Lung (tissue), 12 donors: ENCODE results near the gene FAM222B. TPM values are rescaled to one million over a fixed set of nuclear protein-coding genes. Genes with fewer than 3 reads are reported as not detected.
"Not testable (repeated sequence)": the region's sequence is repeated elsewhere in the genome, so short reads cannot be mapped to it uniquely, and the experiment has no call there.

Experiments used
- ATAC-seq: fragments of 200-7000 bp; cut with Tn5 transposase; one replicate; pipeline ENCODE4 v1.9.1; 2020; ENCODE audit warnings: moderate number of reproducible peaks; ENCODE audit not compliant: insufficient read depth, low FRiP score
- DNase-seq, 3 donors: peaks; one replicate each; pipeline ENCODE4 v3.0.0-alpha.2; 2013 to 2017
- H3K27ac ChIP-seq, 2 donors: one replicate each; pipeline ENCODE4 v1.5.1; 2013; ENCODE audit warnings: mild to moderate bottlenecking in 2 of 2, moderate library complexity in 2 of 2, control low read depth in 1 of 2, inconsistent platforms in 1 of 2, low read depth in 1 of 2, low read length in 1 of 2
- H3K27me3 ChIP-seq, 3 donors: one replicate each; pipeline ENCODE4 v1.5.1; 2013; ENCODE audit warnings: low read length in 2 of 3; ENCODE audit not compliant: control insufficient read depth in 3 of 3, insufficient read depth in 3 of 3
- H3K36me3 ChIP-seq, 4 donors: one replicate each; pipeline ENCODE4 v1.5.1; 2013; ENCODE audit warnings: low read length in 4 of 4, mild to moderate bottlenecking in 1 of 4, moderate library complexity in 1 of 4; ENCODE audit not compliant: control insufficient read depth in 4 of 4, insufficient read depth in 4 of 4
- H3K4me1 ChIP-seq, 5 donors: one replicate each; pipeline ENCODE4 v1.5.1; 2013; ENCODE audit warnings: low read length in 5 of 5, mild to moderate bottlenecking in 2 of 5, moderate library complexity in 1 of 5; ENCODE audit not compliant: control insufficient read depth in 5 of 5, insufficient read depth in 5 of 5
- H3K4me3 ChIP-seq: one replicate; pipeline ENCODE4 v1.5.1; 2013; ENCODE audit warnings: mild to moderate bottlenecking, control low read depth, moderate library complexity
- H3K9ac ChIP-seq, 2 donors: one replicate each; pipeline ENCODE4 v1.5.1; 2013; ENCODE audit warnings: low read length in 2 of 2, control low read depth in 1 of 2; ENCODE audit not compliant: insufficient read depth in 1 of 2
- H3K9me3 ChIP-seq, 4 donors: one replicate each; pipeline ENCODE4 v1.5.1; 2013; ENCODE audit warnings: low read length in 3 of 4, mild to moderate bottlenecking in 1 of 4, moderate library complexity in 1 of 4; ENCODE audit not compliant: control insufficient read depth in 4 of 4, insufficient read depth in 3 of 4
- WGBS, 2 donors: extraction: QIAGEN DNeasy Blood & Tissue Kit; methylation state at CpG; one replicate each; pipeline ENCODE4 v1.1.7; 2013; 5-methylcytosine and 5-hydroxymethylcytosine counted together
- polyA plus RNA-seq, 2 donors: library from polyadenylated mRNA; stranded (reverse); fragments of 200-250 nt; gene quantifications; one replicate each; pipeline ENCODE4 v1.2.1, GENCODE V29; 2013
- total RNA-seq, 2 donors: library from RNA; depleted of rRNA in 1 of 2; stranded (reverse); fragments of >200 nt in 1 of 2; gene quantifications; one replicate each; pipeline ENCODE4 v1.2.1, GENCODE V29; 2014 to 2021
- TF ChIP-seq, protein P1 (sequence below): IDR thresholded peaks from 2 replicates; pipeline ENCODE4 v1.5.1; 2012; ENCODE audit warnings: mild to moderate bottlenecking; ENCODE audit errors: control extremely low read depth, extremely low read depth
- donor health status: control.
- donor health status: control.
- donor health status: Bipolar disorder and iron deficiency.
- donor health status: healthy.
- donor health status: DM: yes; HTN: yes; CAD: no.

The FAM222B gene
- total and polyA plus RNA-seq, 4 donors, result 8.3 to 17.7 (median 9.2) TPM

DNA sequence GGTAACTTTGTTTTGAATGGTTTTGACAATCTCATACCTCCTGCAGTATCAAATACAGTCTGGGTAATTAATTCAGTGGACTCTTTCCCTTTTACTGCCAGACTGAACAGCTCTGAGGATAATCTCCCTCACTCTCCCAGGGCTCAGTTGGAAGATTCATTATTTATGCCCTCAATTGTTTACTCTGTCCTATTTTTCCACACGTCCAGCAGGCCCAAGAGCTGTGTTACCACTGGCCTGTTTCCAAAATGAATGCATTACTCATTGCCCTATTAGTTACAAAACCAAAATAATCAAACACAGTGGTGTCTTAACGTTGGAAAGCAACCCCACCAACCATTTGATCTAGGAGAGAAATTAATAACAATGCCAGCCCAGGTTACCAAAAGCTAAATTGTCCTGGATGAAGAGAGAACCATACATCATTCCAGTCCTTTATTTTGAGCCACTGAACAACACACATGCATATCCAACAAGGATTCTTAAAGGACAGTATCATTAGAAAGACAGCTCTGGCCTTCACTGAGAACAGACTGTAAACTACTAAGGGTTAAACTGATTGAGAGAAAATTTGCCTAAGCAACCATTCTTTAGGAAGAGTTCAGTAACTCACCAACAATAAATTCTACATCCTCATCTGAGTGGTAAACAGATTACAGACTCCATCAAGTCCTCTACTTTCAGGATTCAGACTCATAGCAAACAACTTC lies 34.5 kb downstream of the FAM222B start:
- H3K27me3 ChIP-seq, result no peaks in the 10 kb centered on the region
- DNase-seq, result peak; percentile 20 to 66 (median 66)
- TF ChIP-seq, protein P1, sequence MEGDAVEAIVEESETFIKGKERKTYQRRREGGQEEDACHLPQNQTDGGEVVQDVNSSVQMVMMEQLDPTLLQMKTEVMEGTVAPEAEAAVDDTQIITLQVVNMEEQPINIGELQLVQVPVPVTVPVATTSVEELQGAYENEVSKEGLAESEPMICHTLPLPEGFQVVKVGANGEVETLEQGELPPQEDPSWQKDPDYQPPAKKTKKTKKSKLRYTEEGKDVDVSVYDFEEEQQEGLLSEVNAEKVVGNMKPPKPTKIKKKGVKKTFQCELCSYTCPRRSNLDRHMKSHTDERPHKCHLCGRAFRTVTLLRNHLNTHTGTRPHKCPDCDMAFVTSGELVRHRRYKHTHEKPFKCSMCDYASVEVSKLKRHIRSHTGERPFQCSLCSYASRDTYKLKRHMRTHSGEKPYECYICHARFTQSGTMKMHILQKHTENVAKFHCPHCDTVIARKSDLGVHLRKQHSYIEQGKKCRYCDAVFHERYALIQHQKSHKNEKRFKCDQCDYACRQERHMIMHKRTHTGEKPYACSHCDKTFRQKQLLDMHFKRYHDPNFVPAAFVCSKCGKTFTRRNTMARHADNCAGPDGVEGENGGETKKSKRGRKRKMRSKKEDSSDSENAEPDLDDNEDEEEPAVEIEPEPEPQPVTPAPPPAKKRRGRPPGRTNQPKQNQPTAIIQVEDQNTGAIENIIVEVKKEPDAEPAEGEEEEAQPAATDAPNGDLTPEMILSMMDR, result no peak
- WGBS, 2 donors, result 14 to 41% methylated on average over 2 of the region's 2 CpGs
- H3K9me3 ChIP-seq, result no peaks in the 10 kb centered on the region
- H3K27ac ChIP-seq, result peak overlapping the region; percentile 31 to 86
- peaks cover 0 to 25% (median 13%) of the 10 kb centered on the region in 5 donors for H3K4me1 ChIP-seq
- ATAC-seq, result no peak
- peaks cover 4 to 12% (median 9%) of the 10 kb centered on the region in 4 donors for H3K36me3 ChIP-seq
- H3K4me3 ChIP-seq, result no peak overlapping the region
- H3K9ac ChIP-seq, result peak overlapping the region in 1 of 2 donors; percentile 58

DNA sequence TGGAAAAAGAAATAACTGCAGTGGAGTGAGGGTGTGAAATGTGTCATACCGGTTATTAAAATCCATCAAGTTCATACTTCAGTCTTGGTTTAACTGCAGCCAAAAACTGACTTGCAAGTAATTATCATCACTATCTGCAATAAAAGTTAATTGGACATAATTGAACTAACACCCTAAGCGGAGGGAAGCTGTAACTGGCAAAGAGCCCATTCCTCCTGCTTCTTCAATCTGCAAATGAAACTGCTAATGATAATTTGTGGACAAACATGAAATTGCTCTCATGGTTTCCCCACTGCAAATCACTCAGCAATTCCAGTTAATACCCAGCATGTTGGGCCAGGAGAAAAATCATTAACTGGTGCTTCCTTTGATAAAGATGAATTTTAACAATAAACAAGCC lies 46.5 kb downstream of the FAM222B start:
- DNase-seq (no peak), ATAC-seq (no peak)
- no peaks in the 10 kb centered on the region for H3K27me3 ChIP-seq
- peaks cover 0 to 5% (median 0%) of the 10 kb centered on the region in 5 donors for H3K4me1 ChIP-seq
- WGBS, 2 donors, result 83 to 92% methylated on average over 2 of the region's 2 CpGs
- no peak overlapping the region for H3K9ac ChIP-seq
- no peak overlapping the region for H3K27ac ChIP-seq
- H3K36me3 ChIP-seq, result peaks cover 0 to 6% (median 2%) of the 10 kb centered on the region in 4 donors
- H3K4me3 ChIP-seq, result no peak overlapping the region
- TF ChIP-seq, protein P1, result no peak
- H3K9me3 ChIP-seq, result no peaks in the 10 kb centered on the region

DNA sequence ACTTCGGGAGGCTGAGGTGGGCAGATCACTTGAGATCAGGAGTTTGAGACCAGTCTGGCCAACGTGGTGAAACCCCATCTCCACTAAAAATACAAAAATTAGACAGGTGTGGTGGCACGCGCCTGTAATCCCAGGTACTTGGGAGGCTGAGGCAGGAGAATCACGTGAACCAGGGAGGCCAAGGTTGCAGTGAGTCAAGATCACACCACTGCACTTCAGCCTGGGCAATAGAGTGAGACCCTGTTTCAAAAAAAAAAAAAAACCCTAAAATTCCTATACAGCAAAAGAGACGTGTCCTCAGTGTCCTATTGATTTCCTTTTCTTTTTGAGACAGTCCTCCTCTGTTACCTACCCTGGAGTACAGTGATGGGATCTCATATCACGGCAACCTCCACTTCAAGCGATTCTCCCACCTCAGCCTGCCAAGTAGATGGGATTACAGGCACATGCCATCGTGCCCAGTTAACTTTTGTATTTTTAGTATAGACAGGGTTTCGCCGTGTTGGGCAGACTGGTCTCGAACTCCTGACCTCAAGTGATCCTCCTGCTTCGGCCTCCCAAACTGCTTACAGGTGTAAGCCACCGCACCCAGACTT lies 47.6 kb downstream of the FAM222B start:
- H3K9ac ChIP-seq, H3K36me3 ChIP-seq, H3K27ac ChIP-seq, DNase-seq, H3K4me3 ChIP-seq, H3K4me1 ChIP-seq, H3K9me3 ChIP-seq, ATAC-seq, H3K27me3 ChIP-seq: not testable (repeated sequence)
- 93 to 98% methylated on average over 14 of the region's 14 CpGs for WGBS, 2 donors

DNA sequence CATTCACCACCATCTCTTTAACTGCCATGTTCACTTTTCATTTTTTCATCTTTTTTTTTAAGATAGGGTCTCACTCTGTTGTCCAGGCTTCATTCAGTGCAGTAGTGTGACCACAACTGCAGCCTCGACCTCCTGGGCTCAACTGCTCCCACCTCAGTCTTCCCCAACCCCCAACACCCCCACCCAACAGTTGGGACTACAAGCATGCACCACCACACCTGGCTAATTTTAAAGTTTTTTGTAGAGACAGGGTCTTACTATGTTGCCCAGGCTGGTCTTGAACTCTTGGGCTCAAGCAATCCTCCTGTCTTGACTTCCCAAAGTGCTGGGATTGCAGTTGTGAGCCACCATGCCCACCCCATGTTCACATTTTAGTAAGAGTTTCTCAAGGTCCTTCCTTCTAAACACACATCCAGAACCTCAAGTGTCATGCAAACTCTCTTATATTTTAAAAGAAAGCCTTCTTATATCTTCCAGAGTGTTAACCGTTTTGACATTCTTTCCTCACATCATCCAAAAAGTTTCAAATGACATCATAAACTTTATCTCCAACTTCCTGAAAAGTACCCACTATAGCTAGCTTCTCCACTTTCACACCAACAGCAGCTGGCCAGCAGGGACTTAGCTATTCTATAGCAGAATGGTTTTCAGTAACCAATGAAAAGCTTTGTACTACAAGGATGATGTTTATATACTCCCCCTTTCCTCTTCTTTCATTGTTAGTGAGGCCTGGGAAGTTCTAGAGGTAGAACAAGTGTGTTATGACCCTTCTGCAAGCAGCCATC lies 49.5 kb downstream of the FAM222B start:
- Histone ChIP-seq H3K9ac (no peak overlapping the region), H3K4me1 (peaks cover 0 to 5% (median 0%) of the 10 kb centered on the region in 5 donors), H3K4me3 (no peak overlapping the region), H3K36me3 (peaks cover 0 to 7% (median 3%) of the 10 kb centered on the region in 4 donors), H3K27me3 (no peaks in the 10 kb centered on the region), H3K9me3 (no peaks in the 10 kb centered on the region), H3K27ac (no peak overlapping the region)
- 48 to 69% methylated on average over 2 of the region's 2 CpGs for WGBS, 2 donors
- ATAC-seq, result no peak
- DNase-seq, result peak in 2 of 3 donors; percentile 5 to 15
- TF ChIP-seq, protein P1, result no peak
